ENCODE results near the gene TMEM238L. TPM values are rescaled to one million over a fixed set of nuclear protein-coding genes. Genes with fewer than 3 reads are reported as not detected.

Gene TMEM238L
- total RNA-seq, 1 experiment from 2014 or later = not detected

DNA sequence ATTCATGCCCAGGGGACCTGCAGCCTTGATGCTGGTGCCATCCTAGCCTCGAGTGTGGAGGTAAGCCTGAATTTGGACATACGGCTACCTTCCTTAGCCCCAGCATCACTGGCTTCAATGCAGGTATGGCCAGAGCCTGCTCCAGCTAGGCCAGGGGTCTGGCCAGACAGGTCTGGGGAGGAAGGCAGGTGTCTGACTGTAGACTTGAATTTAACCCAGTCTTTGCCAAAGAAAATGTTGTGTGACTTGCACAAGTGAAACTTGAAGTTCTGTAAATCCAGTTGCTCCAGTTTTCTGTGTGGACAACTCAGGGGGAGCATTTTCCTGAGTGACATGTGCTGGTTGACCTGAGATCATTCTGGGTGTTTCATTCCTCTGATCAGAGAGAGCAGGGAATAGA is 32.8 kb downstream of the TMEM238L start:
- Histone ChIP-seq H3K4me3 (no peak overlapping the region), H3K9me3 (replicated peaks) (no peaks in the 10 kb centered on the region), H3K27ac (no peak overlapping the region), H3K27me3 (no peaks in the 10 kb centered on the region), H3K36me3 (no peaks in the 10 kb centered on the region), H3K4me1 (no peaks in the 10 kb centered on the region)
- no peak for DNase-seq

DNA sequence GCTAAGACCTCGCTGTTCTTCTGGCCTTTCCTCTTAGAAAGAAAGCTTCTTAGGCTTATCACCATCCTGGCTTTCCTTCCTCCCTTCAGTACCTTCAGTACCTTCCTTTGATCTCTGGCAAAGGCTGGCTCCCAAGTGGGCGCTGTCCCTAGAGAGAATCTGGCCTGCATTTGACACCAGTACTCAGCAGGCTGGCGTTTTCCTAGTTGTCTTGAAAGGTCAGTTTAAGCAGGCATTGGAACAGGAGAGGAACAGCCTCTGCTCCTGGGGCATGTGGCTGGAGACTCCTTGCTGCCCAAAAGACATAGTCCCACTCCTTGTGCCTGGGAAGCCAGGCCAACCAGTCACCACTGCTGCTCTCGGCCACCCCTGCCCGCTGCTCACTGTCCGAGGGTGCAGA is 34.1 kb downstream of the TMEM238L start:
- Histone ChIP-seq H3K27me3 (no peaks in the 10 kb centered on the region), H3K4me1 (no peaks in the 10 kb centered on the region), H3K4me3 (no peak overlapping the region), H3K27ac (no peak overlapping the region), H3K9me3 (replicated peaks) (no peaks in the 10 kb centered on the region), H3K36me3 (no peaks in the 10 kb centered on the region)
- no peak for DNase-seq

DNA sequence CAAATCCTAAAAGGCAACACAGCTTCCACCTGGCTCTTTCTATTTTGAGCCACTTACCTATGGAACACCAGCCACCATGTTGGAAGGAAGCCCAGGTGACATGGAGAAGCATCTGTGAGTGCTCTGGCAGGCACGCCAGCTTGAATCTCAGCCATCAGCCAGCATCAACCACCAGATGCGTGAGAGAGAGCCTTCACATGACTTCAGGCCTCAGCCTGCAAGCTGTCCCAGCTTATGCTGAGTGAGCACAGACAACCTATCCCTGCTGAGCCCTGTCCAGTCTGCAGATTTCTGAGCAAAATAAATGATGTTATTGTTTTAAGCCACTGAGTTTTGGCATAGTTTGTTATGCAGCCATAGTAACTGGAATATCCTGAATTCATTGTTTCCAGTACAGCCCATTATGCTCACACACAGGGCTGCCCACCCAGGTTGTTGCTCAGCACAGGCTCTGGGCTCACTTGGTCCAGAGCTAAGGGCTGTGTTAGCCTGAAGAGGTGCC is 35.1 kb downstream of the TMEM238L start:
- Histone ChIP-seq H3K4me3 (no peak overlapping the region), H3K36me3 (no peaks in the 10 kb centered on the region), H3K27ac (no peak overlapping the region), H3K4me1 (no peaks in the 10 kb centered on the region), H3K27me3 (no peaks in the 10 kb centered on the region), H3K9me3 (replicated peaks) (no peaks in the 10 kb centered on the region)
- DNase-seq = no peak

DNA sequence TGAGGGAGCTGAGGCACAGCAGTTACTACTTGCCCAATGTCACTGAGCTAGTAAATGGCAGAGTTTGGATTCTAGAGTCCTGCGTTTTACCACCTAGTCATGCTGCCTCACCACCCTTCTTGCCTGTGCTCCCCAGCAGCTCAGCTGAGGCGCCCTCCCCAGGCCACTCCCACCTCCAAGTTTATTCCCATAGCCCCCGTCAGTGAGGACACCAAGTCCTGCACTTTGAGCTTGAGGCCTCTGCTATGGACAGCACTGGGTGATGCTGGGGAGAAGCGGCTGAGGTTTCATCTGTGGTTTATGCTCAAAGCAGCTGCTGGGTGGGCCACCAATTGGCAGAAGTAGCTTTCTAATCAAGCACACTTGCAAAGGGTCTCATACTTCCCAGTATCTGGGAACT is 36.7 kb downstream of the TMEM238L start:
- Histone ChIP-seq H3K4me1 (no peaks in the 10 kb centered on the region), H3K36me3 (no peaks in the 10 kb centered on the region), H3K4me3 (no peak overlapping the region), H3K27me3 (no peaks in the 10 kb centered on the region), H3K27ac (no peak overlapping the region), H3K9me3 (replicated peaks) (no peaks in the 10 kb centered on the region)
- no peak for DNase-seq

GRCh38 chr17:10762037-10762436 is 41.9 kb downstream of the TMEM238L start:
- no peak for DNase-seq
- no peak overlapping the region for H3K27ac ChIP-seq
- H3K4me1 ChIP-seq = no peaks in the 10 kb centered on the region
- no peaks in the 10 kb centered on the region for H3K36me3 ChIP-seq
- no peaks in the 10 kb centered on the region for H3K27me3 ChIP-seq
- no peak overlapping the region for H3K4me3 ChIP-seq
- H3K9me3 ChIP-seq (replicated peaks) = no peaks in the 10 kb centered on the region

GRCh38 chr17:10761281-10761680 is 42.6 kb downstream of the TMEM238L start:
- H3K9me3 ChIP-seq (replicated peaks) = no peaks in the 10 kb centered on the region
- H3K4me1 ChIP-seq = no peaks in the 10 kb centered on the region
- H3K27ac ChIP-seq = no peak overlapping the region
- H3K4me3 ChIP-seq = no peak overlapping the region
- H3K36me3 ChIP-seq = no peaks in the 10 kb centered on the region
- no peaks in the 10 kb centered on the region for H3K27me3 ChIP-seq
- DNase-seq = no peak

DNA sequence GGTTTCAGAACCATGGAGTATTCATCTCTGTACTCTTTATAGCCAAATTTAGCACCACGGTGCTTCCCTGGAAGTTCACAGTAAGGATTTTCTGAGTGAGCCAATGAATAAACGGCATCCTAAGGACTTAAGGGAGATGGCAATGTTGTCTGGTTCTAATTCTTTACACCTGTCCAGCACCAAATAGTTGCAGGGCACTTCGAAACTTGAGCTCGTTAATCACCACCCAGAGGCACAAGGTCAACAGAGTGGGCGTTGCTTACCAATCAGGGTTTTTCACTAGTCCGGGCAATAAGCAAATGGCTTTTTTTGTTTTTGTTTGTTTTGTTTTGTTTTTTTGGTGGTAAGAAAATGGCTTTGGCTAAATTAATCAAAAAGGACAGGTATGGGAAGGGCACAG is 45.8 kb downstream of the TMEM238L start:
- Histone ChIP-seq H3K4me3 (no peak overlapping the region), H3K36me3 (no peaks in the 10 kb centered on the region), H3K27ac (no peak overlapping the region), H3K27me3 (no peaks in the 10 kb centered on the region), H3K9me3 (replicated peaks) (no peaks in the 10 kb centered on the region), H3K4me1 (no peaks in the 10 kb centered on the region)
- no peak for DNase-seq

DNA sequence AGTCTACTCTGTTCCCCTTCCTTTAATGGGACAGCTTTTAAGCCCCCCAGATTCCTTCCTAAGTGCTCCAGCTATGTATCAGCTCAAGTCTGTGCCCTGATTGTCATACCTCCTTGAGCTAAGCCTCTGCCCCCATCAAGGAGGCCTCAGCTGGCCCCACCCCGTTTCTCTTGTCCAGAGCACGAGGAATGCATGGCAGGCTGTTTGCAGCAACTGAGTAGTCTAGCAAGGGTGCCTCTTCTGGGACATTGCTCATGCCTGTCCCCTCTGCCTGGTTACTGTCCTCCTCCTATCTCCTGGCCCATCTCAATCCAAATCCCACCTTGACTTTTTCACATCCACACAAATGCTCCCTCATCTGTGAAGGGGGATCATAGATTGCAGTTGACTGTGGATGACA is 46.3 kb downstream of the TMEM238L start:
- Histone ChIP-seq H3K27ac (no peak overlapping the region), H3K36me3 (no peaks in the 10 kb centered on the region), H3K27me3 (no peaks in the 10 kb centered on the region), H3K4me1 (no peaks in the 10 kb centered on the region), H3K4me3 (no peak overlapping the region), H3K9me3 (replicated peaks) (no peaks in the 10 kb centered on the region)
- no peak for DNase-seq

DNA sequence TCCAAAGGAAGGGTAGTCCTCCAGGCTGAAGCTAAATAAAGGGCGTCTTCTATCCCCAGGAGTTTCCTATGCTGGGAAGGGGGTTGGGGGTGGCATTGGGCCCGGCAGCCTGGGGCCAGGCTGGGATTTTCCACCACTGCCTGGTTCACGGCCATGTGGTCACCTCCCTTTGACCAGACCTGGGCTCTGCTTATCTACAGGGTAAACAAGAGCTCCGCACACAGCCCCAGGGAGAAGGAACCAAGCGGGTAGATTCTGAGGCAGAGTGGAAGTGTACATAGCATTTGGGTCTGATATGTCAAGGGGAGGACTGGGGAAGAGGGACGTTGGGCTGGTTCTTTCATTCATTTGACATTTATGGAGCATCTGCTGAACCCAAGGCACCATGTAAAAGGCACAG is 46.8 kb downstream of the TMEM238L start:
- Histone ChIP-seq H3K36me3 (no peaks in the 10 kb centered on the region), H3K9me3 (replicated peaks) (no peaks in the 10 kb centered on the region), H3K4me3 (no peak overlapping the region), H3K27me3 (no peaks in the 10 kb centered on the region), H3K27ac (no peak overlapping the region), H3K4me1 (no peaks in the 10 kb centered on the region)
- DNase-seq = no peak

- H3K4me3 ChIP-seq = no peak overlapping the region
- H3K27ac ChIP-seq = no peak overlapping the region
- H3K4me1 ChIP-seq = no peaks in the 10 kb centered on the region
- no peaks in the 10 kb centered on the region for H3K36me3 ChIP-seq
- DNase-seq = no peak
- no peaks in the 10 kb centered on the region for H3K27me3 ChIP-seq
- H3K9me3 ChIP-seq (replicated peaks) = no peaks in the 10 kb centered on the region
These were observed 47.3 kb downstream of the TMEM238L start for GRCh38 chr17:10756619-10757018.

DNA sequence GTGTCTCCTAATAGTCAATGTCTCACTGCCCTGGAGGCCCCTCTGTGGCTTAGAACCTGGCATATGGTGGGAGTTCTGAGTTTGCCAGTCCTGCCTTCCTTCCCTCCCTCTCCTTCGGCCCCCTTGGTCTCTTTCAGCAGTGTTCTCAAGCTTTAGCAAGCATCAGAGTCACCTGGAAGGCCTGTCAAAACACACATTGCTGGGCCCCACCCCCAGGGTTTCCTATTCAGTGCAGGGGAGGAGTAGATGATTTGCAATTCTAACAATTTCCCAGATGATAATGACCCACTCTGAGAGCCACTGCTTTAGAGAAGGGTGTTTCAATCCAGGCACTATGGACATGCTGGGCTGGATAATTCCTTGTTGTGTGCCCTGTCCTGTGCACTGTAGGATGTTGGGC is 47.7 kb downstream of the TMEM238L start:
- no peaks in the 10 kb centered on the region for H3K9me3 ChIP-seq (replicated peaks)
- DNase-seq = no peak
- H3K27ac ChIP-seq = no peak overlapping the region
- H3K4me3 ChIP-seq = no peak overlapping the region
- H3K4me1 ChIP-seq = no peaks in the 10 kb centered on the region
- H3K36me3 ChIP-seq = no peaks in the 10 kb centered on the region
- H3K27me3 ChIP-seq = no peaks in the 10 kb centered on the region

DNA sequence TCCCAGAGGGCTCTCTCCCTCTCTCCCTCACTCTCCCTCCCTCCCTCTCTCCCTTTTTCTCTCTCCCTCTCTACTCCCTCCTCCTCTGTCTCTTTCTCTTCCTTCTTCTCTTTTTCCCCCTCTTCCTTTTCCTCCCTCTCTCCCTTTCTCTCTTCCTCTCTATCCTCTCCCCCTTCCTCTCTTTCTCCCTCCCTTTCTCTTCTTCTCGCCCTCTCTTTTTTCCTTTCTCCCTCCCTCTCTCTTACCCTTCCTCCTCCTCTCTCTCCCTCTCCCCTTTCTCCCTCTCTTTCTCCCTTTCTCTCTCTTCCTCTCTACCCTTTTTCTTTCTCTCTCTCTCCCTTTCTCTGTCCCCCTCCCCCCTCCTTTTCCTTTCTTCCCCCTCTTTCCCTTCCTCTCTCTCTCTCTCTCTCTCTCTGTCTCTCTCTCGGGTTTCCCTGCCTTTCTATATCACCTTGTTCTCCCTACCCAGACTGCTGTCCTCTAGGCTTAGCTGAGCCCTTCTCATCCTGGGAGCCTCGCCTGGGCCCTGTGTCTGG is 48.2 kb downstream of the TMEM238L start:
- Histone ChIP-seq H3K4me1 (no peaks in the 10 kb centered on the region), H3K9me3 (replicated peaks) (no peaks in the 10 kb centered on the region), H3K4me3 (no peak overlapping the region), H3K27ac (no peak overlapping the region), H3K36me3 (no peaks in the 10 kb centered on the region), H3K27me3 (no peaks in the 10 kb centered on the region)
- no peak for DNase-seq

DNA sequence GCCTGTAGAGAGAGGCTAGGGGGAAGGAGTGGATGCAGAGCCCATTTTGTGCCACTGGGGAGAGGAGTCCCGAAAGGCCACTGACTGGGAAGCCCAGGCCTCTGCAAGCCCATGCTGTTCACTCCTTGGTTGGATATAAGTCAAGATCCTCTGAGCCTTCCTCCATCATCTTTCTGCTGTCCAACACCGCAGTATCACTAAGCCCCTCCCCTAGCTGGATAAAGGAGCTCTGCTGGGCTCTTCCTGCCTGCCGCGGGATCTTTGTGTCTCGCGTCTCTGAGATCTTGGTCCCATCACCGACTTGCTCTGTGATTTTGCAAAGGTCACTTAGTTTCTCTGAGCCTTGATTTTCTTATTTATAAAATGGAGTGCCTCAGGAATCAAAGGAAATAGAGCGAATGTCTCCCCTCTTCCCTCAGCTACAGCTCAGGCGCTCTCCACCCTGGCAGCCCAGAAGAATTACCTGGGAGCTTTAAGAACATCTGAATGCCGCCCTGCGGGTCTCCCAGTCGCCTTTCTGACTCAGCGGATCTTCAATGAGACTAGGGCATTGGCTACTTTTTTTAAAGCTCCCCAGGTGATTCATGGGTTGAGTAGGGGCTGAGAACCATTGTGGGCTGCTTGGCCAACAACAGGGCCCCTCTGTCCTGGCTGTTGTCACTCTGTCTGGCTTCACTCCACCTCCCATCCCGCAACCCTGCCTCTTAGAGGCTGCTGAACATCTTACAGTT is 48.9 kb downstream of the TMEM238L start:
- Histone ChIP-seq H3K36me3 (no peaks in the 10 kb centered on the region), H3K4me1 (no peaks in the 10 kb centered on the region), H3K9me3 (replicated peaks) (no peaks in the 10 kb centered on the region), H3K27ac (no peak overlapping the region), H3K4me3 (no peak overlapping the region), H3K27me3 (no peaks in the 10 kb centered on the region)
- DNase-seq = no peak

GRCh38 chr17:10754109-10754508 is 49.8 kb downstream of the TMEM238L start:
- peak; percentile 16 to 29 for DNase-seq
- H3K27ac ChIP-seq = no peak overlapping the region
- no peaks in the 10 kb centered on the region for H3K27me3 ChIP-seq

DNA sequence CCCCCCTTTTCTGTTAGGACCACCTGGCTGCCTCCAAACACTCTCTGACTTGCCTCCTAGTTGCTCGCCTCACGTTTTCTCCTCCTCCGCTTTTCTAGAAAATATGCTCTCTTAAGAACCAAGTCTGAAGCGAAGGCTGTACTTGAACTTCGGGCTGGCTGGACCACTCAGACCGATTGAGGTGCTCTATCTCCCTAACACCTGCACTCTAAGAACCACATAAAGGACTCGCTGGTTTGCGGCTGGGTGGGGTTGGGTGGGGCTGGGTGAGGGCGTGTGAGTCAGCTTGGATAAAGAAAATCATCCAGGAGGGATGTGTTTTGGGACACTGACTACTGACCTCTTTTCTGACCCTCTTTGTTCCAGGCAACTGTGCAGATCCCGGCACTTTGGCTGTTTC is 51.2 kb downstream of the TMEM238L start:
- H3K36me3 ChIP-seq = no peaks in the 10 kb centered on the region
- no peak overlapping the region for H3K27ac ChIP-seq
- no peak overlapping the region for H3K4me3 ChIP-seq
- H3K27me3 ChIP-seq = no peaks in the 10 kb centered on the region
- no peak for DNase-seq
- no peaks in the 10 kb centered on the region for H3K4me1 ChIP-seq
- H3K9me3 ChIP-seq (replicated peaks) = no peaks in the 10 kb centered on the region

More at GRCh38 chr17:10754109-10754508, 49.8 kb downstream of the TMEM238L start:
- H3K4me1 ChIP-seq = no peaks in the 10 kb centered on the region
- no peak overlapping the region for H3K4me3 ChIP-seq
- H3K36me3 ChIP-seq = no peaks in the 10 kb centered on the region
- no peaks in the 10 kb centered on the region for H3K9me3 ChIP-seq (replicated peaks)

- H3K4me1 ChIP-seq = no peaks in the 10 kb centered on the region
- DNase-seq = no peak
- no peak overlapping the region for H3K4me3 ChIP-seq
- H3K27me3 ChIP-seq = no peaks in the 10 kb centered on the region
- H3K9me3 ChIP-seq (replicated peaks) = no peaks in the 10 kb centered on the region
- no peaks in the 10 kb centered on the region for H3K36me3 ChIP-seq
- H3K27ac ChIP-seq = no peak overlapping the region
These were observed 52.3 kb downstream of the TMEM238L start for GRCh38 chr17:10751563-10751962.
